Stimulated activated CD4-positive, alpha-beta T cell treated with anti-CD3 and anti-CD28 coated beads, Interleukin-1b, Interleukin-23, amount 100 ng/mL, for 4 hours (primary cell): ENCODE measurements around the gene KIAA1549.

Experiments used
- DNase-seq, 2 donors: peaks; one replicate each; pipeline ENCODE4 v3.0.0-alpha.2; 2020; ENCODE audit warnings: low read depth in 2 of 2

The KIAA1549 gene

GRCh38 chr7:138882249-138882648 lies 98.9 kb downstream of the KIAA1549 start:
- DNase-seq: no peak

GRCh38 chr7:138881579-138882188 lies 99.5 kb downstream of the KIAA1549 start:
- DNase-seq: no peak

GRCh38 chr7:138880881-138881578 lies 100.2 kb downstream of the KIAA1549 start:
- no peak for DNase-seq

GRCh38 chr7:138879356-138879755 lies 101.8 kb downstream of the KIAA1549 start:
- DNase-seq: no peak

GRCh38 chr7:138878856-138879255 lies 102.3 kb downstream of the KIAA1549 start:
- DNase-seq: no peak

GRCh38 chr7:138878051-138878450 lies 103.1 kb downstream of the KIAA1549 start:
- DNase-seq: no peak

- no peak for DNase-seq
Measured at GRCh38 chr7:138876326-138876725, 104.9 kb downstream of the KIAA1549 start.

GRCh38 chr7:138875794-138876193 lies 105.4 kb downstream of the KIAA1549 start:
- DNase-seq: peak in 1 of 2 donors; percentile 45

GRCh38 chr7:138873220-138873892 lies 107.8 kb downstream of the KIAA1549 start:
- no peak for DNase-seq

- no peak for DNase-seq
Measured at GRCh38 chr7:138872576-138872975, 108.6 kb downstream of the KIAA1549 start.

- DNase-seq: no peak
Measured at GRCh38 chr7:138871814-138872090, 109.4 kb downstream of the KIAA1549 start.

GRCh38 chr7:138871065-138871813 lies 110.0 kb downstream of the KIAA1549 start:
- no peak for DNase-seq

GRCh38 chr7:138869353-138869752 lies 111.8 kb downstream of the KIAA1549 start:
- no peak for DNase-seq

GRCh38 chr7:138868711-138869110 lies 112.5 kb downstream of the KIAA1549 start:
- DNase-seq: no peak

GRCh38 chr7:138867744-138868143 lies 113.4 kb downstream of the KIAA1549 start:
- no peak for DNase-seq

GRCh38 chr7:138866353-138866752 lies 114.8 kb downstream of the KIAA1549 start:
- DNase-seq: no peak

- peak in 1 of 2 donors; percentile 31 for DNase-seq
Measured at GRCh38 chr7:138865843-138866242, 115.3 kb downstream of the KIAA1549 start.

GRCh38 chr7:138864667-138865066 lies 116.5 kb downstream of the KIAA1549 start:
- DNase-seq: no peak

- DNase-seq: no peak
Measured at GRCh38 chr7:138863931-138864330, 117.3 kb downstream of the KIAA1549 start.

GRCh38 chr7:138861051-138861450 lies 120.1 kb downstream of the KIAA1549 start:
- DNase-seq: no peak

GRCh38 chr7:138857728-138858127 lies 123.5 kb downstream of the KIAA1549 start:
- no peak for DNase-seq

GRCh38 chr7:138854115-138854645 lies 127.0 kb downstream of the KIAA1549 start:
- no peak for DNase-seq
